ENCODE data around the gene LCN12. TPM values are rescaled to one million over a fixed set of nuclear protein-coding genes. Genes with fewer than 3 reads are reported as not detected.
A peak's percentile ranks its signal among the peaks of the same experiment; 100 is the strongest.

LCN12 gene
- total RNA-seq, 1 donor from 2014 or later = 1.9 TPM

- TF ChIP-seq CTCF (IDR thresholded peaks at IDR 0.05) = no peak
- Histone ChIP-seq H3K4me3 (peak overlapping the region; percentile 55), H3K36me3 (peaks cover 16% of the 10 kb centered on the region), H3K27ac (peak overlapping the region; percentile 81), H3K9me3 (no peaks in the 10 kb centered on the region), H3K4me1 (peaks cover 69% of the 10 kb centered on the region), H3K27me3 (ENCODE audit: low read depth) (no peaks in the 10 kb centered on the region)
- ATAC-seq = peak; percentile 46 to 51
- intact Hi-C loops (cut with DNase I) = no loop called here
- peak; percentile 90 for DNase-seq
Measured at GRCh38 chr9:136995772-136996311, 43.8 kb downstream of the LCN12 start.

GRCh38 chr9:136996361-136997292, 44.6 kb downstream of the LCN12 start, which contains the start of gene CLIC3:
Gene CLIC3 (minus strand): TSS chr9:136996568. CDS start chr9:136996543, 25 bp downstream.
- Histone ChIP-seq H3K36me3 (peaks cover 16% of the 10 kb centered on the region), H3K27me3 (ENCODE audit: low read depth) (no peaks in the 10 kb centered on the region), H3K9me3 (no peaks in the 10 kb centered on the region), H3K4me1 (peaks cover 62% of the 10 kb centered on the region), H3K27ac (peak within 1 kb of the TSS; percentile 81), H3K4me3 (peak within 1 kb of the TSS; percentile 55)
- DNase-seq (peak; percentile 84), ATAC-seq (peak; percentile 52 to 68)
- intact Hi-C loops (cut with DNase I) = no loop called here
- TF ChIP-seq CTCF (IDR thresholded peaks at IDR 0.05) = no peak

- peak overlapping the region; percentile 81 for H3K27ac ChIP-seq
- no peak for DNase-seq
- H3K4me3 ChIP-seq = peak overlapping the region; percentile 55
- peaks cover 62% of the 10 kb centered on the region for H3K4me1 ChIP-seq
- H3K36me3 ChIP-seq = peaks cover 16% of the 10 kb centered on the region
- intact Hi-C loops (cut with DNase I) = no loop called here
- no peaks in the 10 kb centered on the region for H3K27me3 ChIP-seq (ENCODE audit: low read depth)
- H3K9me3 ChIP-seq = no peaks in the 10 kb centered on the region
- ATAC-seq = no peak
- no peak for TF ChIP-seq CTCF (IDR thresholded peaks at IDR 0.05)
Measured at GRCh38 chr9:136997371-136997770, 45.3 kb downstream of the LCN12 start.

- no peak for TF ChIP-seq CTCF (IDR thresholded peaks at IDR 0.05)
- no peak for DNase-seq
- Histone ChIP-seq H3K36me3 (peaks cover 16% of the 10 kb centered on the region), H3K27me3 (ENCODE audit: low read depth) (no peaks in the 10 kb centered on the region), H3K27ac (peak overlapping the region; percentile 81), H3K4me1 (peaks cover 58% of the 10 kb centered on the region), H3K4me3 (no peak overlapping the region), H3K9me3 (no peaks in the 10 kb centered on the region)
- no peak for ATAC-seq
- intact Hi-C loops (cut with DNase I) = no loop called here
Measured at GRCh38 chr9:136997830-136998234, 45.8 kb downstream of the LCN12 start.

GRCh38 chr9:137000177-137000930, 48.3 kb downstream of the LCN12 start:
- no peak for TF ChIP-seq CTCF (IDR thresholded peaks at IDR 0.05)
- H3K27me3 ChIP-seq (ENCODE audit: low read depth) = no peaks in the 10 kb centered on the region
- peak overlapping the region; percentile 58 for H3K27ac ChIP-seq
- intact Hi-C loops (cut with DNase I) = no loop called here
- DNase-seq = no peak
- peak in 1 of 2 donors; percentile 6 for ATAC-seq
- no peaks in the 10 kb centered on the region for H3K36me3 ChIP-seq
- no peak overlapping the region for H3K4me3 ChIP-seq
- H3K4me1 ChIP-seq = peaks cover 33% of the 10 kb centered on the region
- H3K9me3 ChIP-seq = no peaks in the 10 kb centered on the region
